Activated effector memory CD4-positive, alpha-beta T cell treated with Interleukin-2 at 50 U/mL for 16 hours (primary cell): ENCODE data around the gene CEP57L1.

Experiments used
- DNase-seq: peaks from one replicate; pipeline ENCODE4 v3.0.0-alpha.2; 2020

CEP57L1 gene

DNA sequence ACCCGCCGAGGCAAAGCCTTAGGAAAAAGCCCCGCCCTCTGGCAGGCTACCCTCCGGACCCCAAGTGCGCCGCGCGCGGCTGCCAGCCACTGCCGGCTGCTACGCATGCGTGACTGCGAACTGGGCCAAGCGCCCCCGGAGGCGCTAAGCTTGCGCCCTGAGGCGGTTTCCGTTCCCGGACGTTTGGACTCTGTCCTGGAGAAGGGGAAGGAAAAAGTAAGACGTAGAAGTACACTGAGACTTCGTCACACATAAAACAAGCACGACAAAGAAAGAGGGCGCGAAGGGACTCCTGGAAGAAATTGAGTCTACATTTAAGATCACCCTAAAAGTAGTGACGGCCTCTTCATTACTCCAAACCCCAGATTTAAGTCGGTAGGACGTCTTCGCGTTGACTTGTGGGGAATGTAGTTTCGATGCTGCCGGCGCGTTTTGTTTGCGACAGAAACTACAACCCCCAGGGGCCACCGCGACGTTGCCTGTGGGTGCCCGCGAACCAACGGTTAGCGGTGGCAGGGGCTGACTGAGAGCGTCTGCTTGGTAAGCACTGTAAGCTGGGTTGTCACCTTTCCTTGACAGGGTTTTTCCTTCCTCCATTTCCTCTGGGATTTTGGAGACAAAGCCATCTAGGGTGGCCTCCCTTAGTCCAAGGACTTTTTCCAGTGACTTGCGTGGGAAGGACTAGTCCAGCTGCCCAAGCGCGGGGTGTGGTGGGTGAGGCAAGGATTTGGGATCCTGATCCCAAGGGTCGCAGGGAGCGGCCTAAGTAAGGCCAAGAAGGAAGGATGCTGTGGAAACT lies at the start of gene CEP57L1:
Gene CEP57L1 (plus strand): TSS at position 472 of the 799 bp plus-strand sequence. CDS start 49,715 bp downstream, outside the sequence.
- DNase-seq, result peak; percentile 91

DNA sequence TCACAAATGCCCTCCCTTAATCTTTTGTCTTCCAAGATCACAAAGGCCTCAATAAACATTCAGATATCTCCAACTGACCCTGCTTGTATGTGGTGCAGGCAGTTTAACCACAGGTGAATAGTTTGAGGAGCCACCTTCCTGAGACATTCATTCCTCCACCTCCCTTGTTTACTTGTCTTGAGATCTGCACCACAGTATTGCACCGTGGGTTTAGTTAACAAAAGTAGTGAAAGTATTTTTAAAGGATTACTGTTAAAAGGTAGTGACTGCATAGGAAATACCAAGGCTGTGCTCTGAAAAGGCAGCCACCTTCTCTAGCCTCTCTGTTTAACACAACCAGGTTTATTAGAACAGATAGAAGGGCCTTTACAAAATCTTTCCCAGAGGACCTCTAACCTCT lies 47.1 kb upstream of the CEP57L1 start:
- DNase-seq, result no peak

DNA sequence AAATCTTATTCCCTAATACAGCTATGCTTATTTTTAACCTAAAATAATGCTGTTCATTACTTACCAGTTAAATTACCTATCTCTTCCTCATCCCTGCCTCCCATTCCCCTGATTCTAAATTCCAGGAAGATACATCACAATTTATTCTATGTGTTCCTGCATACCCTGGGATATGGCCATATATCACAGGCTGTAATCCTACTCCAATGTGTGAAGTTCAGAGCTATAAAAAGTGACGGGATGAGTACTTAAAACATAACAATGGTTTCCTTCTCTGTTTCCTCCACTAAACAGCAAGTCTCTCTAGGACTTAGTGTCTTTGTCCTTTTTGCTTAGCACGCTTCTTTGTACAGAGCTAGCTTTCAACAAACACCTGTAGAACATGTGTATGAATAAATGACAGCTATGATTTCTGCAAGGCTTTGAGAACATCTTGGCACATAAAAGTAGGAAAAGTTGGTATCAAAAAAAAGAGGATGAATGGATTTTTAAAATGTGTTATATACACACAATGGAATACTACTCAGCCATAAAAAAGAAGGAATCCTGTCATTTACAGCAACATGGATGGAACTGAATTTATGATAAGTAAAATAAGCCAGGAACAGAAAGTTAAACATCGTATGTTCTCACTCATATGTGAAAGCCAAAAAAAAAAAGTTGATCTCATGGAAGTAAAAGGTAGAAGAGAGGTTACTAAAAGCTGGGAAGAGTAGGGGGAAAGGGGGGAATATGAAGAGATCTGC lies 46.5 kb upstream of the CEP57L1 start:
- no peak for DNase-seq

DNA sequence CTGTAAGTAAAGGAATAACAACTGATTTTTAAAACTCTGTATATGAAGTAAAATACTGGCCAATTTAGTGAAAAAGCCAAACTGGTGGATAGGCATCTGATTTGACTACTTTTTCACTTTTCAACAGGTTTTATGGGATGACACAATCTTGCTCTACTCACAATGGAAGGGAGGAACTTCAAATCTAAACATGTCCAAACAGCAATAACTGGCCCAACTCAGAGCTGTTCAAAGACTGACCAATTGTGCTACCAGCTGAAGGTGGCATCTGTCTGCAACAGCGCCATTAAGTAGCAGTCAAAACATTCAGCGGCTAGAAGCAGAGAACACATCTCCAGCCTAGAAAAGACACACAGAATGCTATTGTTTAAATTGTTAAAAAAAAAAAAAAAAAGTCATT lies 45.3 kb upstream of the CEP57L1 start:
- no peak for DNase-seq

- DNase-seq, result no peak
Observed at GRCh38 chr6:109050447-109051102, 44.7 kb upstream of the CEP57L1 start.

DNA sequence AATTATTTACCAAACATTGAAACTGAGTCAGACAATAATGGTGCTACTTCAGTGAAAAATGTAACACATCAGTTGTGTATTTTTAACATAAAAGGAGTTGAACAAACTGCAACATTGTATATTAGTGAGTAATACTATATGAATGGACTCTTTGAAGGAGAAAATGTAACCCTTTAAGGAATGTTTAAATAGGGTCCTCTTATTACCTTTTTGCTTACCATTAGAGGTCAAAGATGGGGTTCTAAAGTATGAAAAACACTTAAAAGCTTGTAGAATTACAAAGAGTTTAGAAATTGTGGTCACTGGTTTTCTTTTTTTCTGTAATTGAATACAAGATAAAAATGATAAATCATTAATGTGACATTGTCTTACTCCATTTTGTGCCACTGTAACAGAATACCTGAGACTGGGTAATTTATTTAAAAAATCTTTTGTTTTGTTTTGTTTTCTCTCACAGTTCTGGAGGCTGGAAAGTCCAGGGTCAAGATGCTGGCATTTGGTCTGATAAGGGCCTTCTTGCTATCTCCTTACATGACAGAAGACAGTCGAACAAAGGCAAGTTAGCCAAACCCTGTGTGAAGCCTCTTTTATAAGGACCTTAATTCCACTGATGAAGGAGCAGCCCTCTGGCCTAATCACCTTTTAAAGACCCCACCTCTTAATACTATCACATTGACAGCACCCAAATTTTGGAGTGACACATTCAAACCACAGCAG lies 43.8 kb upstream of the CEP57L1 start:
- DNase-seq, result no peak

DNA sequence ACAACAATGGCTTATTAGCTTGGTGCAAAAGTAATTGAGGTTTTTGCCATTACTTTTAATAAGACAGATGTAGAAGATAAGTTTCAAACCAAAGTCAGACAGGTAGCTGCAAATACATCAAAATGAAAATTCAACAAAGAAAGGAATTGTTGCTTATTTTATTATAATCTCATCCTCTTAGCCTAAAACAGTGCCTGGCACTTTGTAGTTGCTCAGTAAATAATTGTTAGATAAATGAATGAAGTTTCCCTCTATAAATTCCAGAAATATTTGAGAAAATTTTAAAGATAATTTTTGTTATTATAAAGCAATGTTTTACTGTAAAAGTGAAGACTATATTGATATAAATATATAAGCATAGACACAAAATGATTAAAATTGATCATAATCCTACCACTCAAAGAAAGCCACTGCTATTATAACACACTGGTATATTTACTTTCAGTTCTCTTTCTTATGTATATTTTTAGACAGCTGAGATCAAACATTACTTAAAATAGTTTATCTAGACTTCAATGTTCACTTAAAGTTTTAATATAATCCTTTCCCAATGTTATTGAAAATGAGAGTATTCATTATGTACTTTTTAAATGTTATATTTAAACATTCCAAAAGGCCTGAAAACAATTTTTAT lies 43.2 kb upstream of the CEP57L1 start:
- no peak for DNase-seq

DNA sequence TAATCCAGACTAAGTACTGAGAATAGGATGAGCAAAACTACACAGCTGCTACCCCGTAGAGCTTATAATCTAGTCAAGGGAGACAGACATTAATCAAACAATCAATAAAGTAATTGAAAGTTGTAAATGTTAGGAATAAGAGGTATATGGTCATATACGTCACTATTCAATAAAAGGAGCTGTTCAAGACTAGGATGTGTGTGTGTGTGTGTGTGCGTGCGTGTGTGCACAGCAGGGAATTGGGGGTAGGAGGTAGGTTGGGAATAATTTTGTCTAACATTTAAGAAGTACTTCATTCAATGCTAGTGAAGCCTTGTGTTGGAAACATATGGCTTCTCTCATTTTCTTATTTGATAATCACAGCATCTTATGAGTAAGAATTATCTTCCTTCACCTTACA lies 42.5 kb upstream of the CEP57L1 start:
- DNase-seq, result no peak

DNA sequence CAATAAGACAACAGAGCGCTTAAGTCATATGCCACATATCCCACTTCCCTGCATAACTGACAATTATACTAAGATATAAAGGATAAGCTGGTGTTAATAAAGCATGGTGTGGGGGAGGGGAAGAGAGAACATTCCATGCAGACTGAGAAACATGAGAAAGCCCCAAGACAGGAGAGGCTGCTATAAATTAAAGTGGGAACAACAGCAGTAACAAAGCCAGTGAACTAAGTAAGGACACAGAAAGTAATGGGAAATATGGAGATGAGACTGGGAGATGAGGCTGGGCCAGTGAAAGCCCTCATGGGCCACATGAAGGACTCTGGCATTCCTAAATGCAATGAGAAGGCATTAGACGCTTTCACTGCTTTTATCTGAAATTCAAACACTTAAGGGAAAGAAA lies 42.0 kb upstream of the CEP57L1 start:
- DNase-seq, result no peak

GRCh38 chr6:109055771-109056235 lies 39.5 kb upstream of the CEP57L1 start:
- no peak for DNase-seq

DNA sequence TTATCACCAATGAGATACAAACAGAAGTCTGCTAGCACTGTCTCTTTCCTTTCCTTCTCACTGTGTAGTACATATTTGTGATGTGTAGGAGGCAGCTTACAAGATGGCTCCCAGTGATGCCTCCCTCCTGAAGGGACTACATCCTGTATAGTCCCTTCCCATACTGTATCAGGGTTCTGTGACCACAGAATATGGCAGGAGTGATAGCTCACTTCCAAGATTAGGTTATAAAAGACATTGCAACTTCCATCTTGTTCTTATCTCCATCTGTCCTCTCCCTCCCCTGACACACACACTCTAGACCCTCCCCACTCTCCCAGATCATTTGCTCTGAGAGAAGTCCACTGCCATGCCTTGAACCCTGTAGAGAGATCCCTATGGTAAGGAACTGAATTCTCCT lies 38.6 kb upstream of the CEP57L1 start:
- DNase-seq, result no peak

GRCh38 chr6:109058620-109059019 lies 36.7 kb upstream of the CEP57L1 start:
- no peak for DNase-seq

DNA sequence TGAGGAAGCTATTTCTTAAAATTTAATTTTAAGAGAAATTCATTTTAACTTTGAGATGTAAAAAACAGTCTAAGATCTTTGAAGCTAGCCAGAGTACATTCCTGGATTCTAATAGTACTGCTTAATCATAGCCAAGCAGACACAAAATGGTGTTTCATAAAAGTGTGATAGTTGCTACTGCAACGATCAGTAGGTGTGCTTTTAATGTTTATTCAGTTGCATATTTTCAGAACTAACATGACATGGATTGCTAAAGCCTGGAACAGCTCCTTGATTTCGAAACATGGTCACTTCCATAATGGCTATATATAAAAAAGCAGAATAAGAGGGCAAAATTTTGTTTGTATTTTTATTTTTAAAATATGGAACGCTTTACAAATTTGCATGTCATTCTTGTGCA lies 36.2 kb upstream of the CEP57L1 start:
- no peak for DNase-seq

- no peak for DNase-seq
Observed at GRCh38 chr6:109059571-109060021, 35.7 kb upstream of the CEP57L1 start.

DNA sequence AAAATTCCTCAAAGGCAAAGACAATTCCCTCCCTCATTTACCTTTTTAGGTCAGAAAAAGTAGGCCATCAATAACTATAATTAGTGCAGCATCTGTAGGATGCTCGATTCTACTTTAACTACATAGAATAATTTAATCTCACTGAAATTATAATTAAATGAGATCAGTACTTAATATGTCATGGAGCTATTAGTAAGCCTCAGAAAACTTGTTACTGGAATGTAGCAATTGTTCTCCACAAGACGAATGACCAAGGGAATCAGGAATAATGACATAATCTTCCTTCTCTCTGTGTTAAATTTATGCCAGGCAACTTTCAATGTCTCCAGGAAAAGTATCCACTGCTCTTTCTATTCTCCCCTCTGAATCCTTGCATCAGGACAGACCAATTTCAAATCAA lies 34.7 kb upstream of the CEP57L1 start:
- no peak for DNase-seq

- DNase-seq, result no peak
Observed at GRCh38 chr6:109062216-109062615, 33.1 kb upstream of the CEP57L1 start.

DNA sequence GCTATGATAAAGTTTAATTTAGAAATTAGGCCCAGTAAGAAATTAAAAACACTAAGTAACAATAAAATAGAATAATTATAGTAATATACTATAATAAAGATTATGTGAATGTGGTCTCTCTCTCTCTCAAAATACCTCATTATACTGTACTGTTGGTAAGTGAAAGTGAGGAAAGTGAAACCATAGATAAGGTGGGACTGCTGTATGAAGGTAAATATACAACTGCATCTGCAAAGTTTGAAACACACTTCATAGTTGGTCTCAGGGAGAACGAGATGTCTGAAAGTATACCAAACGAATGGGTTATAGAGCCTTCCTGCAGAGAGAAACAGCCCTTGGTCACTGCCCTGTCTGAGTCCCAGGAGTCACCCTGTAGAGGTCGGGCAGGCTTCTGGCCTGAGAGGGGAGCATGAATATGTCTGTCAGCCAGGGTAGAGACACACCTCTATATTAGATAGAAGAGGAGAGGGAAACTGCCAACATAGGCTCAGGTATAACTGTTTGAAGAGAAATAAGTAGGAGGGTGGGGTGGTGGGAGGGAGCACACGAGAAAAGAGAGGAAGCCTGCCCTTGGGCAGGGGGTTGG lies 32.4 kb upstream of the CEP57L1 start:
- no peak for DNase-seq

GRCh38 chr6:109069746-109070145 lies 25.6 kb upstream of the CEP57L1 start:
- DNase-seq, result no peak

GRCh38 chr6:109071125-109071917 lies 24.0 kb upstream of the CEP57L1 start:
- DNase-seq, result no peak

GRCh38 chr6:109073344-109074132 lies 21.8 kb upstream of the CEP57L1 start:
- no peak for DNase-seq

DNA sequence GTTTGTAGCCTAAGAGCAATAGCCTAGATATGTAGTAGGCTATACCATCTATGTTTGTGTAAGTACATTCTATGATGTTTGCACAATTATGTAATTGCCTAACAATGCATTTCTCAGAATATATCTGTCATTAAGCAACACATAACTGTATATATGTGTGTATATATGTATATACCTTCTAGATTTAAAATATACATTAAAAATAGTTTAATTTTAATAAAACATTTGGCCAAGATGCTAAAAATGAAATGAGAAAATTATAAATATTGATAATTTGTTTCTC lies 21.2 kb upstream of the CEP57L1 start:
- no peak for DNase-seq
